Thyroid gland (tissue), 4 donors: ENCODE data around the gene ELOB.

Experiments
- POLR2A ChIP-seq, 2 donors: fragments of 450-650 bp; IDR thresholded peaks; one replicate each; pipeline ENCODE4 v1.6.1; 2017; ENCODE audit warnings: antibody characterized with exemption in 2 of 2, mild to moderate bottlenecking in 2 of 2, moderate library complexity in 1 of 2
- TF ChIP-seq, protein P1 (sequence below), 6 experiments: fragments of 200-600 bp in 3 of 6; fragments of 450-650 bp in 3 of 6; sonication (generic) in 3 of 6; IDR thresholded peaks; one replicate each; pipeline ENCODE4 v1.5.1; 2016 to 2019; ENCODE audit warnings: antibody characterized with exemption in 6 of 6, mild to moderate bottlenecking in 2 of 6, inconsistent platforms in 1 of 6, moderate library complexity in 1 of 6

DNA sequence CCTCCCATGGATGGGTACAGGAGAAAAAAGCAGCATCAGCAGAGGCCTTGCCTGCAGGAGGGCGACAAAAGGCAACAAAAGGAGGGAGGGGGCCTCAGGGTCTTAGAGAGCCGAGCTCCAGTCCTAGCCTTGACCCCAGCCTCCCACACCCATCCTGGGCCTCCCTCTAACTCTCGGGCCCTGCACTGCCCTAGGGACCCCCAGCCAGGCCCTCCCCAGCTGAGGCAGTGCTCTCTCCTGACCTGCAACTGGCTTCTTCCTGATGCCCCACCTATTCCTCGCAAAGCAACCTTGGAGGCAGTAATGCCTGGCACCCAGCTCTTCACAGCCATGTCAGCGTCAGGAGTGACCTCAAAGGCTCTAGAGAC is 39.9 kb downstream of the ELOB start:
- TF ChIP-seq, protein P1, sequence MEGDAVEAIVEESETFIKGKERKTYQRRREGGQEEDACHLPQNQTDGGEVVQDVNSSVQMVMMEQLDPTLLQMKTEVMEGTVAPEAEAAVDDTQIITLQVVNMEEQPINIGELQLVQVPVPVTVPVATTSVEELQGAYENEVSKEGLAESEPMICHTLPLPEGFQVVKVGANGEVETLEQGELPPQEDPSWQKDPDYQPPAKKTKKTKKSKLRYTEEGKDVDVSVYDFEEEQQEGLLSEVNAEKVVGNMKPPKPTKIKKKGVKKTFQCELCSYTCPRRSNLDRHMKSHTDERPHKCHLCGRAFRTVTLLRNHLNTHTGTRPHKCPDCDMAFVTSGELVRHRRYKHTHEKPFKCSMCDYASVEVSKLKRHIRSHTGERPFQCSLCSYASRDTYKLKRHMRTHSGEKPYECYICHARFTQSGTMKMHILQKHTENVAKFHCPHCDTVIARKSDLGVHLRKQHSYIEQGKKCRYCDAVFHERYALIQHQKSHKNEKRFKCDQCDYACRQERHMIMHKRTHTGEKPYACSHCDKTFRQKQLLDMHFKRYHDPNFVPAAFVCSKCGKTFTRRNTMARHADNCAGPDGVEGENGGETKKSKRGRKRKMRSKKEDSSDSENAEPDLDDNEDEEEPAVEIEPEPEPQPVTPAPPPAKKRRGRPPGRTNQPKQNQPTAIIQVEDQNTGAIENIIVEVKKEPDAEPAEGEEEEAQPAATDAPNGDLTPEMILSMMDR (IDR thresholded peaks at IDR 0.05) = no peak
- no peak for TF ChIP-seq POLR2A (IDR thresholded peaks at IDR 0.05)
